Mesothelial cell of epicardium (in vitro differentiated cells): Measurements from ENCODE around the gene CD14. TPM values are rescaled to one million over a fixed set of nuclear protein-coding genes. Genes with fewer than 3 reads are reported as not detected.

Source experiments
- DNase-seq, 2 experiments: peaks; one replicate each; pipeline ENCODE4 v3.0.0; 2021; ENCODE audit warnings: low spot score in 2 of 2; ENCODE audit not compliant: unreplicated experiment in 2 of 2
- H3K27ac Mint-ChIP-seq: 2 replicates; pipeline ENCODE4 v1.8.0; 2021; ENCODE audit warnings: mixed read lengths
- H3K27me3 Mint-ChIP-seq: 2 replicates; pipeline ENCODE4 v1.8.0; 2021; ENCODE audit warnings: low read depth, mixed read lengths
- H3K36me3 Mint-ChIP-seq: 2 replicates; pipeline ENCODE4 v1.8.0; 2021; ENCODE audit warnings: mixed read lengths
- H3K4me1 Mint-ChIP-seq: 2 replicates; pipeline ENCODE4 v1.8.0; 2021; ENCODE audit warnings: mixed read lengths
- H3K4me3 Mint-ChIP-seq: 2 replicates; pipeline ENCODE4 v1.8.0; 2021; ENCODE audit warnings: mild to moderate bottlenecking, moderate library complexity, mixed read lengths
- H3K9me3 Mint-ChIP-seq: 2 replicates; pipeline ENCODE4 v1.8.0; 2021; ENCODE audit warnings: mixed read lengths
- CTCF ChIP-seq: fragments of 200-600 bp; sonication (generic); IDR thresholded peaks from one replicate; pipeline ENCODE4 v1.5.0; 2021; ENCODE audit warnings: antibody characterized with exemption; ENCODE audit not compliant: unreplicated experiment
- microRNA-seq: library from miRNA; unstranded; fragments of <30 nt; microRNA quantifications from one replicate; pipeline ENCODE4 v1.2.0, GENCODE V29; 2021; ENCODE audit warnings: inconsistent platforms, mixed read lengths
- total RNA-seq: library from RNA; stranded (reverse); gene quantifications from 3 replicates; pipeline ENCODE4 v1.2.1, GENCODE V29; 2021

Gene CD14
- total RNA-seq, 1 donor from 2014 or later = 0.63 TPM

- Mint-ChIP-seq H3K36me3 (no peaks in the 10 kb centered on the region), H3K27me3 (peaks cover 23% of the 10 kb centered on the region), H3K9me3 (peaks cover 3% of the 10 kb centered on the region), H3K27ac (no peak overlapping the region), H3K4me3 (no peak overlapping the region), H3K4me1 (no peaks in the 10 kb centered on the region)
- DNase-seq = no peak
- TF ChIP-seq CTCF = no peak
Measured at GRCh38 chr5:140591747-140592372, 41.1 kb downstream of the CD14 start.

DNA sequence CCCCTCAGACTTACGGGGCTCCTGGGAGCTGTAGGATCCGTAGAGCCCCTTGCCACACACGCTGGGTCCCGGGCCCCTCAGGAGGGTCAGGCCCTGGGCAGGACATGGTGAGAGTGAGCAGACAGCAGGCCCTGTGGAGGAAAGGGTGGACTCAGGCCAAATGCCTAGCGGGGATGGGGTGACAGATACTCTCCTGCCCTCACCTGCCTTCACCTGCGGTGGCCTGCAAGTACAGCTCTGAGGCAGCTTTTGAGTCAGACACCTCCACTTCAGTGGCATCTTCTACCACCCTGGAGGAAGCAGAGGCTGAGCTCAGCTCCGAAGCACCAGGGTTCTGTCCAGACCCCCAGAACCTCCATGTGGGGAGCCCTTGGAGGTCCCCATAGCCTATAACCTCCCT, 42.1 kb downstream of the CD14 start:
- Mint-ChIP-seq H3K4me1 (no peaks in the 10 kb centered on the region), H3K36me3 (no peaks in the 10 kb centered on the region), H3K27me3 (peaks cover 16% of the 10 kb centered on the region), H3K27ac (no peak overlapping the region), H3K9me3 (peaks cover 3% of the 10 kb centered on the region), H3K4me3 (no peak overlapping the region)
- TF ChIP-seq CTCF = no peak
- DNase-seq = no peak

DNA sequence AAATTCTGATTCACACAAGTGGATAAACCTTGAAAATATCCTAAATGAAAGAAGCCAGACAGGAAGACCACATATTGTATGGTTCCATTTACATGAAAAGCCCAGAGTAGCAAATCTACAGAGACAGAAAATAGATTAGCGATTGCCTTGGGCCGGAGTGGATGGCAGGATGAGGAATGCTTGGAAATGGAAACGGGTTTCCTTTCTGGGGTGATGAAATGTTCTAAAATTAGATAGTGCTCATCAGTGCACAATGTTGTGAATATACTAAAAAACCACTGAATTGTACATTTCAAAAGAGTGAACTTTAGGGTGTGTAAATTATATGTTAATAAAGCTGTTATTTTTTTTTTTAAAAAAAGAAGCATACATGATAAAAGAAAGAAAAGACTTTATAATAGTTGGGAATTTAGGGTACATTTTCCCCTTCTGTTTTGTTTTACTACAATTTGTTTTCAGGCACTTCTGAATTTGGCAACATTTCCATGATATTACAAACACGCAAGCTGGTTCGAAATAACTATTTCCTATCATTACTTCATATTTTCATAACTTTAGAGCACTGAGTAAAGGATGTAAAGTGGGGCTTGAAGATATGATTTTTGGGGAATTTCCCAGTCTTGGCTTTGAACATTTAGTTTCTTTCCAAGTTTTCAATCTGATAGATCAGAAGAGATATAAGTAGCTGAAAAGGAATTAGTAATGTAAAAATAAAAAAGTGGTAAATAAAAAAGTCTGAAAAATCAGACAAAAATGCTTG, 44.5 kb downstream of the CD14 start:
- Mint-ChIP-seq H3K9me3 (peaks cover 8% of the 10 kb centered on the region), H3K27me3 (peaks cover 9% of the 10 kb centered on the region), H3K4me3 (no peak overlapping the region), H3K36me3 (no peaks in the 10 kb centered on the region), H3K4me1 (no peaks in the 10 kb centered on the region), H3K27ac (no peak overlapping the region)
- no peak for TF ChIP-seq CTCF
- DNase-seq = no peak

- Mint-ChIP-seq H3K27ac (no peak overlapping the region), H3K9me3 (peaks cover 16% of the 10 kb centered on the region), H3K4me1 (no peaks in the 10 kb centered on the region), H3K27me3 (peaks cover 13% of the 10 kb centered on the region), H3K36me3 (no peaks in the 10 kb centered on the region), H3K4me3 (no peak overlapping the region)
- no peak for DNase-seq
- TF ChIP-seq CTCF = no peak
Measured at GRCh38 chr5:140587495-140587894, 45.5 kb downstream of the CD14 start.

Small RNA genes lying within 50 kb of the gene (microRNA-seq; reads per million reads assigned to microRNA genes)
- not detected for gene MIR3655

Other genes with a start within 250 kb of the CD14 start
- 121 to 129 TPM (median 128 TPM) in 3 replicates for gene ANKHD1, start 231.3 kb downstream of the CD14 start, total RNA-seq
- gene EIF4EBP3, start 85.5 kb downstream of the CD14 start, total RNA-seq = 5.2 to 7.6 TPM (median 5.9 TPM) in 3 replicates
- 34.9 to 37.5 TPM (median 37.0 TPM) in 3 replicates for gene SRA1, start 75.7 kb downstream of the CD14 start, total RNA-seq
- gene APBB3, start 68.6 kb downstream of the CD14 start, total RNA-seq = 59.9 to 68.5 TPM (median 63.6 TPM) in 3 replicates
- 56.5 to 62.2 TPM (median 61.5 TPM) in 3 replicates for gene SLC35A4, start 68.3 kb downstream of the CD14 start, total RNA-seq
- 20.6 to 21.2 TPM (median 21.0 TPM) in 3 replicates for gene TMCO6, start 6.3 kb upstream of the CD14 start, total RNA-seq
- gene NDUFA2, start 14.5 kb upstream of the CD14 start, total RNA-seq = 41.2 to 46.9 TPM (median 45.5 TPM) in 3 replicates
- gene IK, start 14.7 kb upstream of the CD14 start, total RNA-seq = 85.0 to 85.8 TPM (median 85.8 TPM) in 3 replicates
- gene WDR55, start 31.7 kb upstream of the CD14 start, total RNA-seq = 24.9 to 26.8 TPM (median 26.0 TPM) in 3 replicates
- 3.3 to 3.9 TPM (median 3.5 TPM) in 3 replicates for gene DND1, start 40.4 kb upstream of the CD14 start, total RNA-seq
- 73.7 to 77.2 TPM (median 76.9 TPM) in 3 replicates for gene HARS1, start 58.2 kb upstream of the CD14 start, total RNA-seq
- 32.4 to 35.6 TPM (median 33.5 TPM) in 3 replicates for gene HARS2, start 58.3 kb upstream of the CD14 start, total RNA-seq
- gene ZMAT2, start 67.3 kb upstream of the CD14 start, total RNA-seq = 49.8 to 52.2 TPM (median 50.7 TPM) in 3 replicates
- not detected in 3 replicates for gene PCDHA1, start 153.0 kb upstream of the CD14 start, total RNA-seq
- 0.44 to 0.88 TPM (median 0.87 TPM) in 3 replicates for gene PCDHA2, start 161.7 kb upstream of the CD14 start, total RNA-seq
- gene PCDHA3, start 167.9 kb upstream of the CD14 start, total RNA-seq = 0.31 to 0.40 TPM (median 0.32 TPM) in 3 replicates
- gene PCDHA4, start 173.9 kb upstream of the CD14 start, total RNA-seq = 18.8 to 20.9 TPM (median 19.8 TPM) in 3 replicates
- gene PCDHA5, start 188.4 kb upstream of the CD14 start, total RNA-seq = 3.6 to 3.7 TPM (median 3.6 TPM) in 3 replicates
- 14.5 to 15.7 TPM (median 15.2 TPM) in 3 replicates for gene PCDHA6, start 194.8 kb upstream of the CD14 start, total RNA-seq
- gene PCDHA7, start 201.1 kb upstream of the CD14 start, total RNA-seq = 4.2 to 5.5 TPM (median 4.5 TPM) in 3 replicates
- gene PCDHA8, start 208.0 kb upstream of the CD14 start, total RNA-seq = 4.5 to 5.4 TPM (median 4.7 TPM) in 3 replicates
- 3.1 to 4.0 TPM (median 3.4 TPM) in 3 replicates for gene PCDHA9, start 215.2 kb upstream of the CD14 start, total RNA-seq
- gene PCDHA10, start 222.7 kb upstream of the CD14 start, total RNA-seq = 18.6 to 20.1 TPM (median 19.8 TPM) in 3 replicates
- 11.7 to 12.8 TPM (median 11.8 TPM) in 3 replicates for gene PCDHA11, start 235.8 kb upstream of the CD14 start, total RNA-seq
- 22.5 to 22.8 TPM (median 22.5 TPM) in 3 replicates for gene PCDHA12, start 242.1 kb upstream of the CD14 start, total RNA-seq
- 5.4 to 6.1 TPM (median 5.8 TPM) in 3 replicates for gene PCDHA13, start 248.9 kb upstream of the CD14 start, total RNA-seq